ENCODE results near the gene ZNF169. TPM values are rescaled to one million over a fixed set of nuclear protein-coding genes. Genes with fewer than 3 reads are reported as not detected.
"Not testable (repeated sequence)": the region's sequence is repeated elsewhere in the genome, so short reads cannot be mapped to it uniquely, and the experiment has no call there.

ZNF169 gene
- polyA plus RNA-seq, 1 of the 3 experiments (the other 2 are of a cell fraction) = 3.1 TPM

DNA sequence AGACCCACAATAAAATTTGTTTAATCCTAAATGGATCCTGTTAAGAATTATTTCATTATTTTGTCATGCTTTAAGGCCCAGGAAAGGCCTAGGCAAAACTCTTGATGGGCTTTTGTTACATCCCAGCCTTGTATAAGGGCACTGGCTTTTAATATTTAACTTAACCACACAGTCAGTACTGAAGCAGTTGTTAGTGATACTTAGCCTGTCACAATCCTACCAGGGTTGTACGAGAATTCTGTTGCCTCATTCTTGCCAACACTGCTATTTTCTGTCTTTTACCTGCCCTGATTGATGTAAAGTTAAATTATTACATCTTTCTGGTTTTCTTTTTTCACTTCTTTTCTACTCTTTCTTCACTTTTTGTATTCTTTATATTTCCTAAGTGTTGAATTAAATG, 10.9 kb downstream of the ZNF169 start (continued):
- TF ChIP-seq, protein P1, sequence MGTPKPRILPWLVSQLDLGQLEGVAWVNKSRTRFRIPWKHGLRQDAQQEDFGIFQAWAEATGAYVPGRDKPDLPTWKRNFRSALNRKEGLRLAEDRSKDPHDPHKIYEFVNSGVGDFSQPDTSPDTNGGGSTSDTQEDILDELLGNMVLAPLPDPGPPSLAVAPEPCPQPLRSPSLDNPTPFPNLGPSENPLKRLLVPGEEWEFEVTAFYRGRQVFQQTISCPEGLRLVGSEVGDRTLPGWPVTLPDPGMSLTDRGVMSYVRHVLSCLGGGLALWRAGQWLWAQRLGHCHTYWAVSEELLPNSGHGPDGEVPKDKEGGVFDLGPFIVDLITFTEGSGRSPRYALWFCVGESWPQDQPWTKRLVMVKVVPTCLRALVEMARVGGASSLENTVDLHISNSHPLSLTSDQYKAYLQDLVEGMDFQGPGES (IDR thresholded peaks at IDR 0.05; ENCODE audit: low read depth, low read length) = no peak
- TF ChIP-seq EZH2phosphoT487 (IDR thresholded peaks at IDR 0.05; ENCODE audit: borderline replicate concordance, low read depth) = no peak
- no peak for TF ChIP-seq SMC3 (IDR thresholded peaks at IDR 0.05; ENCODE audit: low read depth, low read length)
- no peak for TF ChIP-seq RAD21 (IDR thresholded peaks at IDR 0.05; ENCODE audit: low read length)
- no peak for TF ChIP-seq NFIC (IDR thresholded peaks at IDR 0.05; ENCODE audit: borderline replicate concordance)
- TF ChIP-seq EP300 (IDR thresholded peaks at IDR 0.05; ENCODE audit: borderline replicate concordance in 1 of 2, low read depth in 1 of 2, low read length in 1 of 2) = no peak
- TF ChIP-seq CHD2 (IDR thresholded peaks at IDR 0.05; ENCODE audit: low read length, partially characterized antibody) = no peak

DNA sequence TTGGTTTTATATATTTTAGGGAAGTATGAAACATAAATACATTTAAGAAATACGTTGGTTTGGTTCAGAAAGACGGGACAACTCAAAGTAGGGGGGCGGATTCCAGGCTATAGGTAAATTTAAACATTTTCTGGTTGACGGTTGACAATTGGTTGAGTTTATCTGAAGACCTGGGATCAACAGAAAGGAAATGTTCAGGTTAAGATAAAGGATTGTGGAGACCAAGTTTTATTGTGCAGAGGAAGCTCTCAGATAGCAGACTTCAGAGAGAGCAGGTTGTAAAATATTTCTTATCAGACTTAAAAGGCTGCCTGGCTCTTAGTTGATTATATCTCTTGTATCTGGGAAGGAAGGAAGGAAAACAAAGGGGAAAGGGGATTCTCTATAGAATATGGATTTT, 17.9 kb downstream of the ZNF169 start:
- Histone ChIP-seq H3K79me2 (ENCODE audit: insufficient read depth) (peaks cover 11% of the 10 kb centered on the region), H3K36me3 (replicated peaks in 1 of 2; ENCODE audit: control insufficient read depth in 1 of 2, insufficient read depth in 2 of 2, low read length in 1 of 2) (peaks cover 12 to 25% of the 10 kb centered on the region in 2 experiments)
- H3K4me2 ChIP-seq; H3K27me3 ChIP-seq (ENCODE audit: insufficient read depth); H3F3A ChIP-seq (replicated peaks; ENCODE audit: insufficient read depth); H4K20me1 ChIP-seq (ENCODE audit: insufficient read depth); DNase-seq; H3K9me3 ChIP-seq; H3K9ac ChIP-seq; H2AFZ ChIP-seq (ENCODE audit: low read depth); H3K4me3 ChIP-seq (ENCODE audit: low read depth in 2 of 2, low read length in 1 of 2); H3K4me1 ChIP-seq (ENCODE audit: control insufficient read depth in 1 of 2, insufficient read depth in 2 of 2, low read depth in 1 of 2, low read length in 1 of 2); H3K9me2 ChIP-seq; H3K27ac ChIP-seq (ENCODE audit: low read depth in 2 of 2, low read length in 1 of 2); POLR2A ChIA-PET; CTCF ChIA-PET: not testable (repeated sequence)
- 91% methylated on average over 4 of the region's 4 CpGs for WGBS (ENCODE audit: low lambda C conversion rate)

DNA sequence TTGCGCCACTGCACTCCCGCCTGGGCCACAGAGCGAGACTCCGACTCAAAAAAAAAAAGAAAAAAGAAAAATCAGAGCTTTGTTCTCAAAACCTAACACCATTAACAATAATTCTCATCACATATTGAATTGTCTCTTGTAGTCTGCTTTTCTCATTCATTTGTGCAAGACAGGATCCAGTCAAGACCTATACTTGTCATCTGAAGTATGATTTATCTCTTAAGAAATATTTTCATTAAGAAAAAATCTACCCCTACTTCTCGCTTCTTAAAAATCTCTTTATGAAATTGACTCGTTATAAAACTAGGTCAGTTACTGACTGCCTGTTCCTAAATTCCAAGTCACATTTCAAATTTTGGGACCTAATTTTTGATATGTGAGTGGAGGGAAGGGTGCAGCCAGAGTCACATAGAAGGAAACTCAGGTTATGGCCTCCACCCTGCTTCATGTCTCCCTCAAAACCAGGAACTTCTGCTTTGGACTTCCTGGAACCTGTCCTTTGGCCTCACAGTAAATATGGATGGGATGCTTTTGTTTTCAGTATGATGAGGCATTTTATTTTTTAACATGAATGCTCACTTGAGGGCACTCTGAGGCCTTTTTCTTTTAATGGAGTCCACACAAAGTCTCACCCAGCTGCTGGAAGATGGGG, 18.9 kb downstream of the ZNF169 start:
- ChIA-PET POLR2A (no interaction called here), CTCF (no interaction called here)
- Histone ChIP-seq H3K36me3 (replicated peaks in 1 of 2; ENCODE audit: control insufficient read depth in 1 of 2, insufficient read depth in 2 of 2, low read length in 1 of 2) (peaks cover 12 to 25% of the 10 kb centered on the region in 2 experiments), H3K27ac (ENCODE audit: low read depth in 2 of 2, low read length in 1 of 2) (no peak overlapping the region), H2AFZ (ENCODE audit: low read depth) (no peak overlapping the region), H3K79me2 (ENCODE audit: insufficient read depth) (peaks cover 11% of the 10 kb centered on the region), H3K4me1 (ENCODE audit: control insufficient read depth in 1 of 2, insufficient read depth in 2 of 2, low read depth in 1 of 2, low read length in 1 of 2) (no peaks in the 10 kb centered on the region; a peak in 1 of 4 replicates), H3K4me2 (no peak overlapping the region), H3K4me3 (ENCODE audit: low read depth in 2 of 2, low read length in 1 of 2) (no peak overlapping the region), H3K9me2 (no peaks in the 10 kb centered on the region), H3K9ac (no peak overlapping the region), H3K27me3 (ENCODE audit: insufficient read depth) (no peaks in the 10 kb centered on the region), H3F3A (replicated peaks; ENCODE audit: insufficient read depth) (no peaks in the 10 kb centered on the region), H3K9me3 (no peaks in the 10 kb centered on the region), H4K20me1 (ENCODE audit: insufficient read depth) (no peaks in the 10 kb centered on the region)
- TF ChIP-seq FOXM1 (IDR thresholded peaks at IDR 0.05; ENCODE audit: low read depth) = no peak
- TF ChIP-seq MXI1 (IDR thresholded peaks at IDR 0.05; ENCODE audit: low read depth, low read length) = no peak
- TF ChIP-seq, protein P2, sequence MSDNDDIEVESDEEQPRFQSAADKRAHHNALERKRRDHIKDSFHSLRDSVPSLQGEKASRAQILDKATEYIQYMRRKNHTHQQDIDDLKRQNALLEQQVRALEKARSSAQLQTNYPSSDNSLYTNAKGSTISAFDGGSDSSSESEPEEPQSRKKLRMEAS (IDR thresholded peaks at IDR 0.05; ENCODE audit: low read depth) = no peak
- TF ChIP-seq MEF2A (IDR thresholded peaks at IDR 0.05; ENCODE audit: borderline replicate concordance, low read depth) = no peak
- no peak for TF ChIP-seq YY1 (IDR thresholded peaks at IDR 0.05; ENCODE audit: low read depth)
- TF ChIP-seq TCF12 (IDR thresholded peaks at IDR 0.05) = no peak
- no peak for TF ChIP-seq NRF1 (IDR thresholded peaks at IDR 0.05; ENCODE audit: low read depth, low read length)
- TF ChIP-seq, protein P3, sequence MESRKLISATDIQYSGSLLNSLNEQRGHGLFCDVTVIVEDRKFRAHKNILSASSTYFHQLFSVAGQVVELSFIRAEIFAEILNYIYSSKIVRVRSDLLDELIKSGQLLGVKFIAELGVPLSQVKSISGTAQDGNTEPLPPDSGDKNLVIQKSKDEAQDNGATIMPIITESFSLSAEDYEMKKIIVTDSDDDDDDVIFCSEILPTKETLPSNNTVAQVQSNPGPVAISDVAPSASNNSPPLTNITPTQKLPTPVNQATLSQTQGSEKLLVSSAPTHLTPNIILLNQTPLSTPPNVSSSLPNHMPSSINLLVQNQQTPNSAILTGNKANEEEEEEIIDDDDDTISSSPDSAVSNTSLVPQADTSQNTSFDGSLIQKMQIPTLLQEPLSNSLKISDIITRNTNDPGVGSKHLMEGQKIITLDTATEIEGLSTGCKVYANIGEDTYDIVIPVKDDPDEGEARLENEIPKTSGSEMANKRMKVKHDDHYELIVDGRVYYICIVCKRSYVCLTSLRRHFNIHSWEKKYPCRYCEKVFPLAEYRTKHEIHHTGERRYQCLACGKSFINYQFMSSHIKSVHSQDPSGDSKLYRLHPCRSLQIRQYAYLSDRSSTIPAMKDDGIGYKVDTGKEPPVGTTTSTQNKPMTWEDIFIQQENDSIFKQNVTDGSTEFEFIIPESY (IDR thresholded peaks at IDR 0.05; ENCODE audit: borderline replicate concordance, low read depth) = no peak
- no peak for TF ChIP-seq TAF1 (IDR thresholded peaks at IDR 0.05; ENCODE audit: borderline replicate concordance, low read depth, low read length)
- no peak for DNase-seq
- 94% methylated on average over 6 of the region's 6 CpGs for WGBS (ENCODE audit: low lambda C conversion rate)

Measured in SK-N-SH (cell line).